Endothelial cell of umbilical vein (primary cell): ENCODE results near the gene FAM114A1. TPM values are rescaled to one million over a fixed set of nuclear protein-coding genes. Genes with fewer than 3 reads are reported as not detected.

ENCODE experiments used
- BruUV-seq: library from RNA; stranded (reverse); fragments of 400-500 nt; replicated peaks from 2 replicates; lab custom pipeline; 2021; lab: Mats Ljungman, UMichigan
- CTCF ChIA-PET: fragments of 300-600, 350-600 bp; sonication (Branson Sonifier 250); formaldehyde crosslinking; loops from one replicate; lab custom pipeline; 2021; ENCODE audit warnings: antibody characterized with exemption, inconsistent platforms; lab: Charles Lee
- POLR2A ChIA-PET: fragments of 300-600, 350-600 bp; sonication (Branson Sonifier 250); formaldehyde crosslinking; loops from one replicate; lab custom pipeline; 2021; ENCODE audit warnings: antibody characterized with exemption, inconsistent platforms; lab: Charles Lee
- DNase-seq: peaks from one replicate; pipeline ENCODE4 v3.0.0-alpha.2; 2011; ENCODE audit warnings: low read depth, low spot score
- FAIRE-seq: peaks from 2 replicates; lab custom pipeline; 2011; peaks lifted over from hg19 to GRCh38; lab: Jason Lieb, UNC
- H2AFZ ChIP-seq: 2 replicates; pipeline ENCODE4 v1.6.0; 2012; ENCODE audit warnings: low read depth, low read length, control low read depth, inconsistent platforms
- H3K27ac ChIP-seq: 2 replicates; pipeline ENCODE4 v1.5.1; 2011; ENCODE audit warnings: low read depth, mild to moderate bottlenecking, control low read depth, low read length, moderate library complexity; ENCODE audit not compliant: insufficient read depth
- H3K27me3 ChIP-seq, 2 experiments: 2 replicates each; pipeline versions ENCODE4 v1.6.0 to v1.6.1; 2011; ENCODE audit warnings: low read length in 2 of 2, mixed read lengths in 1 of 2; ENCODE audit not compliant: control insufficient read depth in 2 of 2, insufficient read depth in 2 of 2
- H3K36me3 ChIP-seq, 2 experiments: 2 replicates in 1 of 2; 3 replicates in 1 of 2; pipeline ENCODE4 v1.5.1; 2011; ENCODE audit warnings: low read length in 2 of 2, mild to moderate bottlenecking in 1 of 2, moderate library complexity in 1 of 2; ENCODE audit not compliant: control insufficient read depth in 2 of 2, insufficient read depth in 2 of 2; ENCODE audit errors: extremely low read depth in 1 of 2
- H3K4me1 ChIP-seq: 3 replicates; pipeline ENCODE4 v1.5.1; 2011; ENCODE audit warnings: mild to moderate bottlenecking, low read length; ENCODE audit not compliant: control insufficient read depth, insufficient read depth; ENCODE audit errors: extremely low read depth
- H3K4me2 ChIP-seq: 2 replicates; pipeline ENCODE4 v1.6.1; 2011; ENCODE audit warnings: low read length, control low read depth, mixed read lengths; ENCODE audit not compliant: insufficient read depth
- H3K4me3 ChIP-seq, 3 experiments: fragments of 200-600 bp in 1 of 3; sonication (generic), shearing (Covaris generic) in 1 of 3; replicated peaks in 1 of 3; 2 replicates each; pipeline ENCODE4 v1.5.1; 2011 to 2016; ENCODE audit warnings: control low read depth in 3 of 3, low read length in 3 of 3, mild to moderate bottlenecking in 2 of 3, inconsistent platforms in 1 of 3, low read depth in 1 of 3, moderate library complexity in 1 of 3; ENCODE audit not compliant: insufficient read depth in 1 of 3
- H3K79me2 ChIP-seq: 2 replicates; pipeline ENCODE4 v1.6.0; 2012; ENCODE audit warnings: low read length, inconsistent platforms; ENCODE audit not compliant: control insufficient read depth, insufficient read depth
- H3K9ac ChIP-seq: replicated peaks from 2 replicates; pipeline ENCODE3; 2011; ENCODE audit warnings: low read length, control low read depth; ENCODE audit not compliant: insufficient read depth; ENCODE audit errors: extremely low read depth
- H3K9me1 ChIP-seq: replicated peaks from 3 replicates; pipeline ENCODE4 v1.6.0; 2011; ENCODE audit warnings: mild to moderate bottlenecking, low read length; ENCODE audit not compliant: control insufficient read depth, insufficient read depth; ENCODE audit errors: extremely low read depth
- H3K9me3 ChIP-seq: replicated peaks from 2 replicates; pipeline ENCODE4 v1.5.1; 2012; ENCODE audit warnings: low read length, inconsistent platforms; ENCODE audit not compliant: control insufficient read depth, insufficient read depth
- H4K20me1 ChIP-seq: replicated peaks from 2 replicates; pipeline ENCODE3; 2011; ENCODE audit warnings: mild to moderate bottlenecking, low read length; ENCODE audit not compliant: control insufficient read depth, insufficient read depth; ENCODE audit errors: extremely low read depth
- FOS ChIP-seq: IDR thresholded peaks from 2 replicates; pipeline ENCODE4 v1.6.1; 2011; ENCODE audit warnings: mild to moderate bottlenecking, low read length, moderate library complexity, borderline replicate concordance; ENCODE audit not compliant: insufficient read depth
- POLR2A ChIP-seq: IDR thresholded peaks from 2 replicates; pipeline ENCODE4 v1.6.1; 2012; ENCODE audit warnings: low read depth, mild to moderate bottlenecking, control low read depth, low read length
- POLR2AphosphoS5 ChIP-seq: IDR thresholded peaks from 2 replicates; pipeline ENCODE4 v1.6.1; 2012; ENCODE audit warnings: low read depth, mild to moderate bottlenecking, control low read depth, low read length, moderate library complexity; ENCODE audit not compliant: insufficient read depth
- dilution Hi-C: fragments of 300-500 bp; cut with MboI; formaldehyde crosslinking; loops from one replicate; pipeline ENCODE4 v1.15.0; 2019; ENCODE audit warnings: low sequenced_read_pairs; ENCODE audit not compliant: extremely low pct_ligation_motif_present
- intact Hi-C: fragments of 100-400 bp; cut with micrococcal nuclease; formaldehyde crosslinking; loops from one replicate; pipeline ENCODE4 v1.10.0; 2022
- polyA plus RNA-seq, 4 experiments: library from polyadenylated mRNA; depleted of rRNA in 3 of 4; stranded (reverse) in 3 of 4; unstranded in 1 of 4; fragments of >200 nt; gene quantifications; 2 replicates each; pipeline versions ENCODE4 v1.2.1 to v1.2.3, GENCODE V29; 2011 to 2012; ENCODE audit warnings: missing spikeins in 1 of 4
- total RNA-seq: library from RNA; stranded (reverse); gene quantifications from 2 replicates; pipeline ENCODE4 v1.2.3, GENCODE V29; 2021
- TF ChIP-seq, protein P1 (sequence below): IDR thresholded peaks from 2 replicates; pipeline ENCODE4 v1.6.1; 2011; ENCODE audit not compliant: insufficient read depth, insufficient read length

Gene FAM114A1
- total and polyA plus RNA-seq, 2 donors (not counting 3 experiments of a cell fraction or from before 2014, with no cell fraction given) = 99.2 to 118 TPM

DNA sequence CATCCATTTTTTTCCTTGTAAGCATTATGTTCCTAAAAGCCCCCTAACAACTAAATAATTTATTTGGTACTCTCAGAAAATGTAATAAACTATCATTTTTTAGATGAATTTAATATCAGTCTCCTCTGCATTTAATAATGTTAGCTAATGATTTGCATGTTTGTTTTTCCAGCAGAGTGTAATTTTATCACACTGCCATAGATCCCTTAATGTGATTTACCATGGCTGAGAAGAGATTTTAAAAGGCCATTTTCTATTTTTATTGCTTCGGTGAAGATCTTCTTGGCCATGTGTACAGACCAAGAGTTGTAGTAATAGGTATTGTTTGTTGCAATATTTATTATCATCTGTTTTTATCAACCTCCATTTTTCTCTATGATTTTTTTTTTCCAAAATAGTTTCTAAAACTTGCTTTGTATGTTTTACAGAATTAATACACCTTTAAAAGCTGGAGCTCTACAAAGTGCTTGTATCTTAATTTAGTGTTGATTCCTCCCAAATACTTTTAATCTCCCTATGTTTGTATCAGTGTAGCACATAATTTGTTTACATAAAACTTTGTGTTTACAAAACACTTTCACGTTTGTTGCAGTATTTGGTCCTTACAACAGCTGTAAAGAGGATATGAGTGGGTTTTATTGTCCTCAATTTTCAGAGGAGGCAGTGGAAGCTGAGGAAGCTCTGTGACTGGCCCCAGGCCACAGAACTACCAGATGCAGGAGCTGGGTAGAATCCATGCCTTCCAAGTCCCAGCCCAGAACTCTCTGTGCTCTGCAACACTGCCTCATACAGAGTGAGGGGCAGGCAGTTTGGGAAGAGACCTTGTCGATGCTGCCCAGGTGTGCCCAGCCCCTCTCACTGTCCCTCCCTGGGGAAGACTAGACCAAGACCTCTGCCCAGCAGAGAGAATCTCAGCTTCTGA, 58.1 kb downstream of the FAM114A1 start:
- dilution Hi-C loops = no loop called here
- CTCF ChIA-PET = interaction anchor here (0.6 to 1.6 kb wide), 5 partner anchors 9 to 209 kb away, joined by 3 to 5 read pairs (median 3); no protein-coding TSS in a partner anchor
- Histone ChIP-seq H3K9me1 (no peaks in the 10 kb centered on the region), H3K27me3 (no peaks in the 10 kb centered on the region), H3K36me3 (peaks cover 7 to 41% of the 10 kb centered on the region in 2 experiments), H2AFZ (no peak overlapping the region), H3K27ac (no peak overlapping the region), H3K9ac (no peak overlapping the region), H3K4me3 (no peak overlapping the region), H3K4me2 (no peak overlapping the region), H3K79me2 (no peaks in the 10 kb centered on the region), H4K20me1 (no peaks in the 10 kb centered on the region), H3K4me1 (no peaks in the 10 kb centered on the region), H3K9me3 (no peaks in the 10 kb centered on the region)
- DNase-seq (no peak), FAIRE-seq (no peak)
- TF ChIP-seq POLR2AphosphoS5 = no peak
- POLR2A ChIA-PET = no interaction called here
- intact Hi-C loops = no loop called here
- no TSS peak for BruUV-seq

DNA sequence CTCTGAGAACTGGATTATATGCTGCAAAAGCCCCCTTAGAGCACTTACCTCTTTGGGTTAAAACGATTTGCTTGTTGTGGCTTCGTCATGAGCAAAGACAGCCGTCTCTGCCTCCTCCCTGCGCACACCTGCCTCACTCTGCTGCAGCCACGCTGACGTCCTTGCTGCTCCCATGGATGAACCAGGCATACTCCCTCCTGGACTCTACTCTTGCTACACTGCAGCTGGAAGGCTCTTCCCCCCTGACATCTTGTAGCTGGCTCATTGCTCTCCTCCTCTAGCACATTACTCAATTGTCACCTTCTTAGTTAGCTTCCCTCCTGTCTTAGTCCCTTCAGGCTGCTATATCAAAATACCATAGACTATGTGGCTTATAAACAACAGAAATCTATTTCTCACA, 59.3 kb downstream of the FAM114A1 start:
- Histone ChIP-seq H3K36me3 (peaks cover 9 to 39% of the 10 kb centered on the region in 2 experiments), H3K9me1 (no peaks in the 10 kb centered on the region), H3K9me3 (no peaks in the 10 kb centered on the region), H3K4me2 (no peak overlapping the region), H3K9ac (no peak overlapping the region), H3K27ac (no peak overlapping the region), H3K27me3 (no peaks in the 10 kb centered on the region), H2AFZ (no peak overlapping the region), H3K4me1 (no peaks in the 10 kb centered on the region), H3K4me3 (no peak overlapping the region), H4K20me1 (no peaks in the 10 kb centered on the region), H3K79me2 (no peaks in the 10 kb centered on the region)
- FAIRE-seq (no peak), DNase-seq (no peak)
- ChIA-PET POLR2A (no interaction called here), CTCF (interaction anchor here (1.2 to 1.6 kb wide), 2 partner anchors 24 to 208 kb away, joined by 4 to 5 read pairs; no protein-coding TSS in a partner anchor)
- dilution Hi-C loops (no loop called here), intact Hi-C loops (no loop called here)
- BruUV-seq = no TSS peak
- TF ChIP-seq POLR2AphosphoS5 = no peak
- no peak for TF ChIP-seq POLR2A
- TF ChIP-seq, protein P1, sequence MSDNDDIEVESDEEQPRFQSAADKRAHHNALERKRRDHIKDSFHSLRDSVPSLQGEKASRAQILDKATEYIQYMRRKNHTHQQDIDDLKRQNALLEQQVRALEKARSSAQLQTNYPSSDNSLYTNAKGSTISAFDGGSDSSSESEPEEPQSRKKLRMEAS = no peak
- no peak for TF ChIP-seq FOS
